Measurements from ENCODE around the gene TTC23. TPM values are rescaled to one million over a fixed set of nuclear protein-coding genes. Genes with fewer than 3 reads are reported as not detected.

The TTC23 gene
- total and polyA plus RNA-seq, 7 donors: 5.5 to 33.0 (median 19.9) TPM

DNA sequence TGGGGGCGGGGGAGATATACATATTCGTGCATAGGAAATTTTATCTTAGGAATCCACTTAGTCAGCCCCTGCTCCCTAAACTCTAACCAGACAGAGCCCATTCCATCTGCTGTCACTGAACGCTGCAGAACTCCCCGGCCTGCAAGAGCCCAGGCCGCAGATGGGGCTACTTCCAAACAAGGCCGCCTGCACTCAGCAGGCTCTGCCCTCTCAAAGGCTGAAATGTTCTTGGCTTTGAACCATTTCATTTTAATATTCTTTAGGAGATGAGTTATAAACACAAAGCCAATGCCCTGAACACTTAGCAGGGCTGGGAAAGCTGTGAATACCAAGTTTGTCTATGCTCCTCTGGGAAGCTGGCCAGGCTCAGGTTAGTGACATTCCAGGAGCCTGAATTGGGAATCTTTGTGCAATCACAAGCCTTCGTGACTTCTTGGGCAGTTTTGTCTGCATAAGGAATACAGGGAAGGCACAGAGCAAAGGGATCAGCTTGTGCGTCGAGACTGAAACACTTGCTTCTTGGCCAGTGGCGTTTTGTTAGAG is 79.5 kb downstream of the TTC23 start:
- intact Hi-C loops (cut with DNase I): loop anchor here (1.0 to 5.0 kb wide), 2 partner anchors 38 to 43 kb away; no protein-coding TSS in a partner anchor
- 84 to 89% methylated on average over 10 of the region's 10 CpGs for WGBS, 2 donors
- peaks cover 0 to 96% (median 84%) of the 10 kb centered on the region in 4 donors for H3K4me1 ChIP-seq
- H3K9me3 ChIP-seq: no peaks in the 10 kb centered on the region
- no peaks in the 10 kb centered on the region for H3K36me3 ChIP-seq
- peak overlapping the region; percentile 92 to 97 (median 96) for H3K27ac ChIP-seq
- DNase-seq: peak; percentile 97
- H3K4me3 ChIP-seq: no peak overlapping the region
- TF ChIP-seq EP300 (IDR thresholded peaks at IDR 0.05) (peak; percentile 84 to 100 (median 92)), POLR2AphosphoS5 (IDR thresholded peaks at IDR 0.05) (peak; percentile 81 to 90 (median 87))
- TF ChIP-seq, protein P1, sequence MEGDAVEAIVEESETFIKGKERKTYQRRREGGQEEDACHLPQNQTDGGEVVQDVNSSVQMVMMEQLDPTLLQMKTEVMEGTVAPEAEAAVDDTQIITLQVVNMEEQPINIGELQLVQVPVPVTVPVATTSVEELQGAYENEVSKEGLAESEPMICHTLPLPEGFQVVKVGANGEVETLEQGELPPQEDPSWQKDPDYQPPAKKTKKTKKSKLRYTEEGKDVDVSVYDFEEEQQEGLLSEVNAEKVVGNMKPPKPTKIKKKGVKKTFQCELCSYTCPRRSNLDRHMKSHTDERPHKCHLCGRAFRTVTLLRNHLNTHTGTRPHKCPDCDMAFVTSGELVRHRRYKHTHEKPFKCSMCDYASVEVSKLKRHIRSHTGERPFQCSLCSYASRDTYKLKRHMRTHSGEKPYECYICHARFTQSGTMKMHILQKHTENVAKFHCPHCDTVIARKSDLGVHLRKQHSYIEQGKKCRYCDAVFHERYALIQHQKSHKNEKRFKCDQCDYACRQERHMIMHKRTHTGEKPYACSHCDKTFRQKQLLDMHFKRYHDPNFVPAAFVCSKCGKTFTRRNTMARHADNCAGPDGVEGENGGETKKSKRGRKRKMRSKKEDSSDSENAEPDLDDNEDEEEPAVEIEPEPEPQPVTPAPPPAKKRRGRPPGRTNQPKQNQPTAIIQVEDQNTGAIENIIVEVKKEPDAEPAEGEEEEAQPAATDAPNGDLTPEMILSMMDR (IDR thresholded peaks at IDR 0.05): no peak
- H3K27me3 ChIP-seq: no peaks in the 10 kb centered on the region

DNA sequence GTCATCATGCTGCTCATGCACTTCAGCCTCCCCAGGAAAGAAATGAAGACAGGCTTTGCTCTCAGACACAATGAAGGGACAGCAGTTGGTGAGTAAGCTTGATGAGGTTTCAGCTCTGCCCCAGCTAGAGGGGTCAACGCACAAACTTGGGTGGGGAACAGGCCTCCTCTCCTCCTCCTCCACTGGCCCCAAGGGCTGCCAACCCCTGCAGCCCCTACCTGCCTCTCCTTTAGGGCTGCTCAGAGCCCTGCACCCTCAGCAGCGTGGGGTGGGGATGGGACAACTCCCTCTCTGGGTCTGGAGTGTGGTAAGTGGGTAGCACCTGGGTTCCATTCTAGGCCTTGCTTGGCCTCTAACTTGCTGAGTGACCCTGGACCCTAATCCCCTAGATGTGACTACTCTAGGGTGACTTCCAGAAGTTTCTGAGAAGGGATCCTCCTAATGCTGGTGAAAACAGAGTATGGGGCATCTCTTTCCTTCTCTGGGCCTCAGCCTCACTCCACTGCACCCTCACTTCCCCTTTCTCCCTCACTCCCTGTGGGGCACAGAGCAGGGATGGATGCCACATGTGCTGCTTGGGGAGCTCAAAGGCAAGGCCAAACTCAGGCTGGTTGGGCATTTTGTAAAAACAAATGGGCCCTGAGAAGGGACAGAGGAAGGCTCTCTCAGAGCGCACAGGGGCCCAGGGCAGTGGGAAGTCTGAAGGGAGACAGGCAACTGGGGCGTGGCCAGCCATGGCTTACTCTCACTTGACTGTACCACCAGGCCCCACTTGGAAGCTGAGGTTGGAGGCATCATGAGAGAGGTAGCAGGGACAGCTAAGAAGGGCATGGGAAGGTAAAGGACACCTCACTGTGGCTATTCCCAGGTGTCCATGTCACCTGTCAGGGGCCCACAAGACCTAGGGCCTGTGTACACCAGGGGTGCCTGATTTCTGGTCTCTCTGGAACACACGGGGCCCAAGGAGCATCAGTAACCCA is 80.5 kb downstream of the TTC23 start:
- Histone ChIP-seq H3K4me3 (no peak overlapping the region), H3K36me3 (no peaks in the 10 kb centered on the region), H3K9me3 (no peaks in the 10 kb centered on the region), H3K4me1 (peaks cover 0 to 89% (median 74%) of the 10 kb centered on the region in 4 donors), H3K27me3 (no peaks in the 10 kb centered on the region), H3K27ac (peak overlapping the region; percentile 92 to 97 (median 96))
- 92 to 98% methylated on average over 5 of the region's 5 CpGs for WGBS, 2 donors
- DNase-seq: no peak
- intact Hi-C loops (cut with DNase I): loop anchor here (5.0 kb wide), 1 partner anchor 37 kb away; no protein-coding TSS in a partner anchor
- TF ChIP-seq POLR2AphosphoS5 (IDR thresholded peaks at IDR 0.05) (no peak), EP300 (IDR thresholded peaks at IDR 0.05) (no peak), POLR2A (IDR thresholded peaks at IDR 0.05) (no peak)
- TF ChIP-seq, protein P1 (IDR thresholded peaks at IDR 0.05): no peak

DNA sequence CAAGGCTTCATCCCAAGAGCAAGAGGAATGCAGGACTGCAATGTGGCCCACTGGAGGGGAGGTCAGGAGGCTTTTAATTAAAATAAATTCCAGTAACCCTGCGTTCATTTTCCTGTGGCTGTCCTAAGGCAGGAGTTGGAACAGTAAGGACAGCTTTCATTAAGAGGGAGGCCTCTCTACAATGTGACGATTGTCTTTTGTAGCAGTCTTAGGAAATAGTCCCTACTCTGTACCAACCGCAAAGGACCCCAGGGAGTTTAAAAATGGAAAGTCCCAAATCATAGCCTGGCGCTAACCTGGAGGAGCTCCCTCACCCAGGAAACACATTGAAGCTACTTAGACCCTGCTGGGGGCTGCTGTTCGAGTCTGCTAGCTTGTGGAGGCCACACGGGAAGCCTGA is 81.7 kb downstream of the TTC23 start:
- intact Hi-C loops (cut with DNase I): loop anchor here (5.0 kb wide), 1 partner anchor 35 kb away; no protein-coding TSS in a partner anchor
- WGBS, 2 donors: 72 to 93% methylated on average over 6 of the region's 6 CpGs
- no peak for DNase-seq
- H3K4me3 ChIP-seq: no peak overlapping the region
- H3K9me3 ChIP-seq: no peaks in the 10 kb centered on the region
- TF ChIP-seq POLR2AphosphoS5 (IDR thresholded peaks at IDR 0.05) (no peak), POLR2A (IDR thresholded peaks at IDR 0.05) (no peak), EP300 (IDR thresholded peaks at IDR 0.05) (no peak)
- TF ChIP-seq, protein P1 (IDR thresholded peaks at IDR 0.05): no peak
- H3K27ac ChIP-seq: peak overlapping the region; percentile 92 to 97 (median 96)
- no peaks in the 10 kb centered on the region for H3K36me3 ChIP-seq
- H3K27me3 ChIP-seq: no peaks in the 10 kb centered on the region
- peaks cover 0 to 76% (median 67%) of the 10 kb centered on the region in 4 donors for H3K4me1 ChIP-seq

DNA sequence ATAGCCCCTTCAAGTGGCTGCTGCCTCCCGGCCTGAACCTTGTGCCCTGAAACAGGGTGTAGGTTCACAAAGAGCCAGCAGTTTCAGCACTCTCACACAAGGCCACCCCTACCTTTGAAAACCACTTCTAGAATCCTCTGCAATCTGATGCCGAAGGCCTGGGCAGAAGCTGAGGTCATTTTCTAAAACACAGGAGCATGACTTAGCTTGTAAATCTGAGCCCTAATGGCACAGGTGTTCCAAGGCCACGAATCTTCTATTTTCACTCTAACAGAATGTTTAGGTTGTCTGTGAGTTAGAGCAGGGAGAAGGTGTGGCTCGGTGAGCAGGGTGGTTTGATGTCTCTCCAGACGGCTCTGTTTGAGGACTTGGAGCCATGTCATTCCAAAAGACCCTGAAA is 82.2 kb downstream of the TTC23 start:
- Histone ChIP-seq H3K9me3 (no peaks in the 10 kb centered on the region), H3K4me3 (no peak overlapping the region), H3K27ac (peak overlapping the region; percentile 92 to 97 (median 96)), H3K27me3 (no peaks in the 10 kb centered on the region), H3K36me3 (no peaks in the 10 kb centered on the region), H3K4me1 (peaks cover 0 to 72% (median 64%) of the 10 kb centered on the region in 4 donors)
- 81 to 84% methylated on average over 5 of the region's 5 CpGs for WGBS, 2 donors
- TF ChIP-seq, protein P1 (IDR thresholded peaks at IDR 0.05): no peak
- peak in 1 of 4 donors; percentile 56 for TF ChIP-seq EP300 (IDR thresholded peaks at IDR 0.05)
- peak in 2 of 4 donors; percentile 21 to 24 for TF ChIP-seq POLR2AphosphoS5 (IDR thresholded peaks at IDR 0.05)
- DNase-seq: no peak
- intact Hi-C loops (cut with DNase I): loop anchor here (5.0 kb wide), 1 partner anchor 35 kb away; no protein-coding TSS in a partner anchor
